Mesendoderm (in vitro differentiated cells): ENCODE results near the gene RMDN2.

ENCODE experiments used
- DNase-seq: peaks from one replicate; pipeline ENCODE4 v3.0.0; 2013
- H2AK5ac ChIP-seq: 2 replicates; pipeline ENCODE4 v1.6.1; 2013; ENCODE audit warnings: low read length, inconsistent platforms
- H2BK120ac ChIP-seq: 2 replicates; pipeline ENCODE4 v1.6.1; 2013; ENCODE audit warnings: low read depth, mild to moderate bottlenecking, low read length, moderate library complexity, mixed read lengths
- H2BK15ac ChIP-seq: replicated peaks from 2 replicates; pipeline ENCODE4 v1.6.1; 2013; ENCODE audit warnings: low read depth, mild to moderate bottlenecking, moderate library complexity
- H2BK5ac ChIP-seq: 2 replicates; pipeline ENCODE4 v1.6.1; 2013; ENCODE audit warnings: low read length, inconsistent platforms
- H3K18ac ChIP-seq: 2 replicates; pipeline ENCODE4 v1.6.1; 2013; ENCODE audit warnings: mild to moderate bottlenecking, low read length, mixed read lengths
- H3K23ac ChIP-seq: one replicate; pipeline ENCODE4 v1.6.1; 2013; ENCODE audit warnings: low read length
- H3K27ac ChIP-seq: 2 replicates; pipeline ENCODE4 v1.5.1; 2013; ENCODE audit warnings: low read depth, mild to moderate bottlenecking, inconsistent platforms, low read length, moderate library complexity
- H3K27me3 ChIP-seq: 2 replicates; pipeline ENCODE4 v1.6.1; 2013; ENCODE audit warnings: low read length, control low read depth, mild to moderate bottlenecking, inconsistent platforms; ENCODE audit not compliant: insufficient read depth, poor library complexity
- H3K36me3 ChIP-seq: 2 replicates; pipeline ENCODE4 v1.6.1; 2013; ENCODE audit warnings: low read length, inconsistent platforms; ENCODE audit not compliant: control insufficient read depth, insufficient read depth
- H3K4ac ChIP-seq: one replicate; pipeline ENCODE4 v1.6.1; 2013; ENCODE audit warnings: low read depth, mild to moderate bottlenecking, low read length, moderate library complexity
- H3K4me1 ChIP-seq: 2 replicates; pipeline ENCODE4 v1.6.1; 2013; ENCODE audit warnings: low read depth, low read length, inconsistent platforms; ENCODE audit not compliant: control insufficient read depth
- H3K4me2 ChIP-seq: 2 replicates; pipeline ENCODE4 v1.6.1; 2013; ENCODE audit warnings: low read length
- H3K4me3 ChIP-seq: 2 replicates; pipeline ENCODE4 v1.5.1; 2013; ENCODE audit warnings: mild to moderate bottlenecking, low read length
- H3K56ac ChIP-seq: one replicate; pipeline ENCODE4 v1.6.1; 2013; ENCODE audit warnings: low read length
- H3K79me1 ChIP-seq: 2 replicates; pipeline ENCODE4 v1.6.1; 2013; ENCODE audit warnings: low read length, inconsistent platforms
- H3K79me2 ChIP-seq: 2 replicates; pipeline ENCODE4 v1.6.1; 2013; ENCODE audit warnings: mild to moderate bottlenecking, low read length; ENCODE audit not compliant: control insufficient read depth, insufficient read depth
- H3K9ac ChIP-seq: 2 replicates; pipeline ENCODE4 v1.6.1; 2013; ENCODE audit warnings: low read length, inconsistent platforms
- H4K5ac ChIP-seq: one replicate; pipeline ENCODE4 v1.6.1; 2013; ENCODE audit warnings: low read length
- H4K8ac ChIP-seq: one replicate; pipeline ENCODE4 v1.6.1; 2013; ENCODE audit warnings: low read depth, mild to moderate bottlenecking, control low read depth, low read length, moderate library complexity
- WGBS: extraction: QIAGEN DNeasy Blood & Tissue Kit; methylation state at CpG from one replicate; pipeline ENCODE4 v1.1.7; 2013; ENCODE audit warnings: low lambda C conversion rate, missing lambda C conversion rate; ENCODE audit not compliant: insufficient coverage; ENCODE audit errors: extremely low coverage; 5-methylcytosine and 5-hydroxymethylcytosine counted together

Gene RMDN2

DNA sequence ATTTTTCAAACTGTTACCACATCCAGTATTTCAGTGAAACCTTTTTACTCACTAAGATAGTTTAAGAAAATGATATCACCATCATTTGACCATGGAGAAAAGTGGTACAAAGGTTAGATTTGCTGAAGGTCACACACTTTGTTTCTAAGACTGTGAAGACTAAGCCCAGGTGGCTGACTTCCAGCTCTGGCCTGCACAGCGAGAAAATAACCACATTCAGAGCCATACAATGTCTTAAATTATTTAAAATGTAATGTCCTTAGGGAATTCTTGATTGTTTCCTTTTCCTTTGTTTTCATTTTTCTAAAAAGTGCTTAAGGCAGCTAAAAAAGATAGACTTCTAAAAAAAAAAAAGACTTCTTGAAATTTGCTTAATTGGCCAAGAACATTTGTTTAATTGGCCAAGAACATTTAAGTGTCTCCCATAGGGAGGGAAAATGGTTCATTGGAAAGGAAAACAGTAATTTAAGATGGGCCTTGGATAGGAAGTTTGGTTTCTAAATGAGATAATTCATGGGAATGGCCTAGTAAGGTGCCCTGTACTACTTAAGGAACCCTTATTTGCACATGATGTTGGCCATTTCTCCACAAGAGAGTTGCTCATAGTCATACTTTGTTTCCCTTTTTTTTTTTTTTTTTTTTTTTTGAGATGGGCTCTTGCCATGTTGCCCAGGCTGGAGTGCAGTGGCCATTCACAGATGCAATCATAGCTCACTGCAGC lies 105.7 kb downstream of the RMDN2 start:
- no peak overlapping the region for H3K18ac ChIP-seq
- no peaks in the 10 kb centered on the region for H3K79me1 ChIP-seq
- H3K4me3 ChIP-seq, result no peak overlapping the region
- no peak overlapping the region for H3K27ac ChIP-seq
- H3K36me3 ChIP-seq, result no peaks in the 10 kb centered on the region
- H2BK120ac ChIP-seq, result no peak overlapping the region
- H3K4ac ChIP-seq, result no peak overlapping the region
- WGBS, result no CpG with 5 or more reads among the region's 1 CpG
- H3K9ac ChIP-seq, result no peak overlapping the region
- no peak overlapping the region for H3K23ac ChIP-seq
- no peak overlapping the region for H2BK5ac ChIP-seq
- H4K5ac ChIP-seq, result no peak overlapping the region
- no peaks in the 10 kb centered on the region for H3K4me1 ChIP-seq
- DNase-seq, result no peak
- no peak overlapping the region for H3K4me2 ChIP-seq
- no peak overlapping the region for H2AK5ac ChIP-seq
- no peak overlapping the region for H3K56ac ChIP-seq
- H3K27me3 ChIP-seq, result no peaks in the 10 kb centered on the region
- H4K8ac ChIP-seq, result no peak overlapping the region
- no peaks in the 10 kb centered on the region for H3K79me2 ChIP-seq
- no peak overlapping the region for H2BK15ac ChIP-seq

DNA sequence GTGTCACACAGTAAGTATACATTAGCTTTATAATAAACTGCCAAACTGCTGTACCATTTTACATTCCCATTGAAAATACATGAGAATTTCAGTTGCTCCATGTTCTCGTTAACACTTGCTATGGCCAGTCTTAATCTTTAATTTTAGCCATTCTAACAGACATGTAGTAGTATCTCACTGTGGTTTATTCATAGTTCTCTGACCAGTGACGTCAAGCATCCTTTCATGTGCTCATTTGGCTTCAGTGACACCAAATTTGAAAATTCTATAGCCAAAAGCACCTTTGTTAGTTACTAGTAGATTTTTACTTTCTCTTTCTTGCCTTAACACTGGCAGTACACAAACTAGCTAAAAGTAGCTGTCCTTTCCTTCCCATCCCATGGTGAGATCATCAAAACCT lies 107.9 kb downstream of the RMDN2 start:
- H3K23ac ChIP-seq, result no peak overlapping the region
- no peaks in the 10 kb centered on the region for H3K79me2 ChIP-seq
- no peak overlapping the region for H4K5ac ChIP-seq
- no peaks in the 10 kb centered on the region for H3K4me1 ChIP-seq
- H2AK5ac ChIP-seq, result no peak overlapping the region
- H3K4me3 ChIP-seq, result no peak overlapping the region
- no peak overlapping the region for H3K27ac ChIP-seq
- H2BK120ac ChIP-seq, result no peak overlapping the region
- DNase-seq, result no peak
- H3K56ac ChIP-seq, result no peak overlapping the region
- H3K27me3 ChIP-seq, result no peaks in the 10 kb centered on the region
- no peak overlapping the region for H4K8ac ChIP-seq
- H2BK5ac ChIP-seq, result no peak overlapping the region
- H2BK15ac ChIP-seq, result no peak overlapping the region
- no peak overlapping the region for H3K18ac ChIP-seq
- no peak overlapping the region for H3K4ac ChIP-seq
- H3K79me1 ChIP-seq, result no peaks in the 10 kb centered on the region
- no CpG with 5 or more reads among the region's 2 CpGs for WGBS
- H3K9ac ChIP-seq, result no peak overlapping the region
- H3K4me2 ChIP-seq, result no peak overlapping the region
- H3K36me3 ChIP-seq, result no peaks in the 10 kb centered on the region

DNA sequence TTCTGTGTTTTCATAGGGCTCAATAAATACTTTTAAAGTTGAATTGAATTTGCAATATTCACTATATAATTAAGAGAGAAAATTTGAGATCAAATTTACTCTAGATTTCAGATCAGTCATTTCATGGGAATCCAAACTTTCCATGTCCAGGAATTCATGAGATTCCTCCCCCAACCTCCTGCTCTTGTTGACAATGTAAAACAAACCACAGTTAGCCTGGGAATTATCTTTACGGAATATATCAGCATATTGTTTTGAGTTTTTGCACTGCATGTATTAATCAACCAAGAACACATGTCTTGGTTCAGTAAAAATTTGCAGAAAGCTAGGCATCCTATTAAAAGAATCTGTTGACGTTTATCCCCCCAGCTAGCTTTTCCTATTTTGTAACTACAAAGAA lies 108.6 kb downstream of the RMDN2 start:
- Histone ChIP-seq H3K4me1 (no peaks in the 10 kb centered on the region), H2BK15ac (no peak overlapping the region), H3K4ac (no peak overlapping the region), H3K4me2 (no peak overlapping the region), H2BK5ac (no peak overlapping the region), H2AK5ac (no peak overlapping the region), H3K23ac (no peak overlapping the region), H3K79me1 (no peaks in the 10 kb centered on the region), H3K9ac (no peak overlapping the region), H4K8ac (no peak overlapping the region), H3K18ac (no peak overlapping the region), H3K27me3 (no peaks in the 10 kb centered on the region), H3K27ac (no peak overlapping the region), H4K5ac (no peak overlapping the region), H3K56ac (no peak overlapping the region), H3K4me3 (no peak overlapping the region), H2BK120ac (no peak overlapping the region), H3K36me3 (no peaks in the 10 kb centered on the region), H3K79me2 (no peaks in the 10 kb centered on the region)
- DNase-seq, result no peak
- WGBS, result no CpG with 5 or more reads among the region's 2 CpGs

DNA sequence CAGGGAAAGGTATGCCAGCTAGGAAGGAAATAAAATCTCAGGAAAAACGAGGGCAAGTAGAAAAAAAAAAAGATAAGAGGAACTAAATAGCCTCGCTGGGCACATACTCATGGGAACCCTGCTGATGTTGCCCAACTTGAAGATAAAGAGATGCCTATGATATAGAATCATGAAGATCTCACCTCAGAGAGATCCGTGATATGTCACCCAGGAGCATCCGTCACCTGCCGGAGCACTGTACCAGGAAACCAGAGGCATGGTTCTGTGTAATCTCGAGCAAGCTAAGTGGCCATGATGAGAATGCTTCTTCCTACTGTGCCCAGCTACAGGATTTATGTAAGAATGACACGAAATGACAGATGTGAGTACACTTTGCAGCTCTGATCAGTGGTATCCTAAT lies 110.9 kb downstream of the RMDN2 start:
- Histone ChIP-seq H3K36me3 (no peaks in the 10 kb centered on the region), H3K4me2 (no peak overlapping the region), H3K79me1 (no peaks in the 10 kb centered on the region), H3K56ac (no peak overlapping the region), H3K4ac (no peak overlapping the region), H3K4me1 (no peaks in the 10 kb centered on the region), H3K27ac (no peak overlapping the region), H3K4me3 (no peak overlapping the region), H3K79me2 (no peaks in the 10 kb centered on the region), H2BK5ac (no peak overlapping the region), H3K27me3 (no peaks in the 10 kb centered on the region), H2BK120ac (no peak overlapping the region), H2BK15ac (no peak overlapping the region), H2AK5ac (no peak overlapping the region), H3K18ac (no peak overlapping the region), H3K23ac (no peak overlapping the region), H3K9ac (no peak overlapping the region), H4K8ac (no peak overlapping the region), H4K5ac (no peak overlapping the region)
- DNase-seq, result no peak
- no CpG with 5 or more reads among the region's 7 CpGs for WGBS

DNA sequence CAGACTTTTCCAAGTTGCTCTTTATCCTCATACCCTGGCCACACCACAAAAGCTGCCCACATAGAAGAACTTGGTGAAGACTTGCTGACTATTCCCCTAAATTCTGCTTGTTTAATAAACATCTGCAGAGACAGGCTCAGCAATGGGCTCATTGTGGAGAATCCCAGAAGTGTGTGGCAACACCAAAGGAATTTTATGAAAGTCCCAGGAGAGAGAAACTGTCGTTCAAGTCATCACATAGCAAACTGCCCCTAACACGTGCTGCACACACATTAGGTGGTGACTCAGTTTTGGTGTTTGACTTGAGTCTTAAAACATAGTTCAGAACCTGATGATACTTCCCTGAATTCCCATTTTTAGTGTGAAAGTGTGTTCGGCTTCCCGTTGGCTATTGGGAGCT lies 112.2 kb downstream of the RMDN2 start:
- Histone ChIP-seq H3K9ac (no peak overlapping the region), H3K4me2 (no peak overlapping the region), H3K4me3 (no peak overlapping the region), H3K4ac (no peak overlapping the region), H3K36me3 (no peaks in the 10 kb centered on the region), H3K56ac (no peak overlapping the region), H3K23ac (no peak overlapping the region), H4K5ac (no peak overlapping the region), H2AK5ac (no peak overlapping the region), H3K79me2 (no peaks in the 10 kb centered on the region), H3K4me1 (no peaks in the 10 kb centered on the region), H3K27ac (no peak overlapping the region), H2BK120ac (no peak overlapping the region), H2BK5ac (no peak overlapping the region), H3K27me3 (no peaks in the 10 kb centered on the region), H2BK15ac (no peak overlapping the region), H4K8ac (no peak overlapping the region), H3K18ac (no peak overlapping the region), H3K79me1 (no peaks in the 10 kb centered on the region)
- WGBS, result no CpG with 5 or more reads among the region's 4 CpGs
- DNase-seq, result no peak
